Small intestine (tissue), 7 donors: ENCODE data around the gene FILIP1. TPM values are rescaled to one million over a fixed set of nuclear protein-coding genes. Genes with fewer than 3 reads are reported as not detected.

Experiments used
- DNase-seq, 2 donors: peaks; one replicate each; pipeline versions ENCODE4 v3.0.0 to v3.0.0-alpha.2; 2013
- FAIRE-seq: peaks from 2 replicates; lab custom pipeline; 2012; peaks lifted over from hg19 to GRCh38; lab: Jason Lieb, UNC
- H3K27ac ChIP-seq, 3 donors: one replicate each; pipeline ENCODE4 v1.5.1; 2013; ENCODE audit warnings: low read length in 2 of 3, mild to moderate bottlenecking in 2 of 3, control low read depth in 1 of 3, inconsistent platforms in 1 of 3, low read depth in 1 of 3, moderate library complexity in 1 of 3
- H3K27me3 ChIP-seq, 3 donors: one replicate each; pipeline ENCODE4 v1.6.1; 2013; ENCODE audit warnings: low read length in 3 of 3, inconsistent platforms in 1 of 3; ENCODE audit not compliant: control insufficient read depth in 3 of 3, insufficient read depth in 3 of 3
- H3K36me3 ChIP-seq, 3 donors: one replicate each; pipeline ENCODE4 v1.6.1; 2013; ENCODE audit warnings: low read length in 3 of 3, inconsistent platforms in 1 of 3, low read depth in 1 of 3, mild to moderate bottlenecking in 1 of 3, moderate library complexity in 1 of 3; ENCODE audit not compliant: control insufficient read depth in 3 of 3, insufficient read depth in 2 of 3
- H3K4me1 ChIP-seq, 3 donors: one replicate each; pipeline ENCODE4 v1.6.1; 2013; ENCODE audit warnings: low read length in 2 of 3, inconsistent platforms in 1 of 3, low read depth in 1 of 3, mild to moderate bottlenecking in 1 of 3, moderate library complexity in 1 of 3; ENCODE audit not compliant: control insufficient read depth in 3 of 3, insufficient read depth in 2 of 3
- H3K4me3 ChIP-seq, 3 donors: one replicate each; pipeline ENCODE4 v1.5.1; 2013; ENCODE audit warnings: low read length in 3 of 3, control low read depth in 1 of 3, inconsistent platforms in 1 of 3, low read depth in 1 of 3, mild to moderate bottlenecking in 1 of 3, moderate library complexity in 1 of 3
- H3K9me3 ChIP-seq, 2 donors: one replicate each; pipeline ENCODE4 v1.6.1; 2013; ENCODE audit warnings: low read depth in 1 of 2, low read length in 1 of 2; ENCODE audit not compliant: control insufficient read depth in 2 of 2, insufficient read depth in 1 of 2
- WGBS, 3 donors: extraction: QIAGEN DNeasy Blood & Tissue Kit; methylation state at CpG; one replicate each; pipeline ENCODE4 v1.1.7; 2013; 5-methylcytosine and 5-hydroxymethylcytosine counted together
- polyA plus RNA-seq, 4 donors: library from polyadenylated mRNA; stranded (reverse) in 3 of 4; unstranded in 1 of 4; fragments of 200-250 nt in 3 of 4; fragments of 120-200 nt in 1 of 4; gene quantifications; one replicate each; pipeline versions ENCODE4 v1.2.1 to v1.2.3, GENCODE V29; 2013
- donor health status: healthy with polysubstance abuse.
- donor health status: control.
- donor health status: control.
- donor health status: Bipolar disorder and iron deficiency.
- donor health status: healthy.

FILIP1 gene
- polyA plus RNA-seq, 4 donors: 0.54 to 1.8 (median 1.4) TPM; not detected in 1

DNA sequence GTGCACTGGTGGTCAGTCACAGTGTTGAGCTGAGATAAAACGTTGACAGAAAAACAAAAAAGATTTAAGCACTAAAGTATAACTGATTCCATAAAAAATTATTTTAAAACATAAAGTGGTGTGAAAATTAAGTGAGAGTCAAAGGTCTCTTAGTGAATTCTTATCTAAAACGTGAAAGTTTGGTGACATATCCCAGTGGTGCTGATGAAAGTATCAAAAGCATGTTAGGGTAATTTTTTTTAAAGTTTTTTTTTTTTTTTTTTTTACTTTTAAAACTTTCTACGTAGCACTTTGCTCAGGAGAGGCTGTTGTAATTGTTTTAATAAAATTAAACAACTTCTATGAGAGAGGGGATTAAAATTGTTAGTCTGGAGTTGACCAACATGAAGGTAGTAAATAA is 143.4 kb downstream of the FILIP1 start:
- 19 to 35% (median 32%) methylated on average over 3 of the region's 3 CpGs for WGBS, 3 donors
- no peaks in the 10 kb centered on the region for H3K9me3 ChIP-seq
- no peak for FAIRE-seq
- H3K4me3 ChIP-seq: no peak overlapping the region
- H3K36me3 ChIP-seq: no peaks in the 10 kb centered on the region
- peaks cover 0 to 8% (median 0%) of the 10 kb centered on the region in 3 donors for H3K27me3 ChIP-seq
- DNase-seq: no peak
- H3K4me1 ChIP-seq: peaks cover 0 to 5% (median 0%) of the 10 kb centered on the region in 3 donors
- no peak overlapping the region for H3K27ac ChIP-seq

DNA sequence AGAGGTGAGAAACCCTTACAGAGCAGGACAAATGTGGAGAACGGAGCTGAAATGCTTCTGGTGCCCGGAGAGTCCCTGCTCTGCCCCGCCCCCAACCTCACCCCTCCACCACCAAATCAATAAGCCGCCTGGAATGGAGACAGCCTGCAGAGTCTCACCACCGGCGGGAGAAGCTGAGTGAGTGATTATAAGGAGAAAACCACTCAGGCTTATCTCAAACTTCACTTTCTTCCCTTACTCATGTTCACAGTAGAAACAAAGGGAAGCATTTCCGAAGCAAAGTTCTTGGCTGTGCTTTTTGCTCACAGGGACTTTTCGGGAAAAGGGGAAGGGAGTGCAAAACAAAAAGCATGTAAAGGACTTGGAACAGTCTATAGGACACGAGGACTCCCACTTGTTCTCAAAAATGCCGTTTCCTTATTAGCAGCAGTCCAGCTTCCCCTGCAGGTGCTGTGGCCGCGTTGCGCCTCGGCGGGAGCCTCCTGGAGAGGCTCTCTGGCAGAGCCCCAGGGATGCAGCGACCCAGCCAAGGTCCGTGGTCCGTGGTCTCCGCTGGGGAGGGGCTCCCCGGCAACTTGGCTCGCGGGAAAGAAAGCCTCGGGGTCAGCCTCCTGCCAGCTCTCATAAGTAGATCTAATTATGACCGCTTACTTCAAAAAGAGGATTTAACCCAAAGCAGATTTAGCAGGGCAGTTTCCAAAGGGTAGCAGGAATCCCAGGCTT is 144.2 kb downstream of the FILIP1 start:
- Histone ChIP-seq H3K4me1 (peaks cover 0 to 5% (median 0%) of the 10 kb centered on the region in 3 donors), H3K27ac (no peak overlapping the region), H3K27me3 (peaks cover 0 to 8% (median 0%) of the 10 kb centered on the region in 3 donors), H3K9me3 (no peaks in the 10 kb centered on the region), H3K36me3 (no peaks in the 10 kb centered on the region), H3K4me3 (peak overlapping the region in 1 of 3 donors; percentile 5)
- WGBS, 3 donors: 2 to 5% (median 3%) methylated on average over 24 of the region's 24 CpGs
- DNase-seq (peak in 1 of 2 donors; percentile 20), FAIRE-seq (no peak)

DNA sequence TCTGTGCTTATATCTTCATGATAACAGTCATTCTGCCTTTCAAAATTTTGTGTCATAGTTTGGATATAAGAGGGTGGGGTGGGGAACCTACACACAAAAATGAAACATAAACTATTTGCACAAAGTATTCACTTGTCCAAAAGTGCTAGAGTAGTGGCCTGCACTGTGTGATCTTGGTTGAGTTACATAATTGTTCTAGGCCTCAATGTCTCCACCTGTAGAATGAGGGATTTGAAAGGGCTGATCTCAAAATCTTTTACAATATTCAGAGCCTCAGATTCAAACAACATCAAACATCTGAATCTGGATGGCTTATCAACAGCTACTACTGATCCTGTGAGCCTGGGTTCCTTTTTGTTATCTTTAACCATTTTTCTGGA is 144.7 kb downstream of the FILIP1 start:
- H3K4me3 ChIP-seq: no peak overlapping the region
- H3K27ac ChIP-seq: no peak overlapping the region
- DNase-seq (no peak), FAIRE-seq (no peak)
- no peaks in the 10 kb centered on the region for H3K36me3 ChIP-seq
- peaks cover 0 to 5% (median 0%) of the 10 kb centered on the region in 3 donors for H3K4me1 ChIP-seq
- H3K9me3 ChIP-seq: no peaks in the 10 kb centered on the region
- peaks cover 0 to 8% (median 0%) of the 10 kb centered on the region in 3 donors for H3K27me3 ChIP-seq

DNA sequence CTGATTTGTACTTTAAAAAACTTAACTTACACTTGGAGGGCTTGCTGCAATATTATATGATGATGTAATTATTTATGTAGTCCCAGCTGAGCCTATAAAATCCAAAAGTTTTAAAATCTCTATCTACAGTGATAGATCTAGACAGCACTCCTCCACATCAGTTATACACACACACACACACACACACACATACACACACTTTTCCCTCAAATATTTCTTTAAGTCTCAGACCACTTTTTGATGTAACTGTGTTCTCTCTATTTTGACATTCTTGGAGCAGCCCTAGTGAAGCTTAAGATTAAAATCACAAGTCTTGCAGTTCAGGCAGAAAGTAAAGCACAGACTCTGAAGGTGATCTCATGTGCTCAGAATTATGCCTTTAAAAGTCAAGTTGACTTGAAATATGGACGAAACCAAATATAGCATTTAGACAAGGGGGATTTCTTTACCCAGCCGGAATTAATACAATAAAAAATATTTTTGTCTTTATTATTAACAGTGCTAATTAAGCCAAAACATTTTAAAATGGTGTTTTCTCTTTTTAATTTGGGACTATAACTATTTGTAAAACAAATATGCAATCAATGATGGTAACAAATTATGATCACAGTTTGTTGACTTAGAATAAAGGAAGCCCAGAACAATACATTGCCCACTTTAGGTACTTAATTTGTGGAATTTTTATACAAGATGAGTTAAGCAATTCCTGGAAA is 145.5 kb downstream of the FILIP1 start:
- 82 to 96% (median 87%) methylated on average over 2 of the region's 2 CpGs for WGBS, 3 donors
- peaks cover 0 to 8% (median 0%) of the 10 kb centered on the region in 3 donors for H3K27me3 ChIP-seq
- no peak overlapping the region for H3K27ac ChIP-seq
- FAIRE-seq: no peak
- DNase-seq: no peak
- H3K4me3 ChIP-seq: no peak overlapping the region
- no peaks in the 10 kb centered on the region for H3K36me3 ChIP-seq
- H3K9me3 ChIP-seq: no peaks in the 10 kb centered on the region
- H3K4me1 ChIP-seq: peaks cover 0 to 5% (median 0%) of the 10 kb centered on the region in 3 donors

DNA sequence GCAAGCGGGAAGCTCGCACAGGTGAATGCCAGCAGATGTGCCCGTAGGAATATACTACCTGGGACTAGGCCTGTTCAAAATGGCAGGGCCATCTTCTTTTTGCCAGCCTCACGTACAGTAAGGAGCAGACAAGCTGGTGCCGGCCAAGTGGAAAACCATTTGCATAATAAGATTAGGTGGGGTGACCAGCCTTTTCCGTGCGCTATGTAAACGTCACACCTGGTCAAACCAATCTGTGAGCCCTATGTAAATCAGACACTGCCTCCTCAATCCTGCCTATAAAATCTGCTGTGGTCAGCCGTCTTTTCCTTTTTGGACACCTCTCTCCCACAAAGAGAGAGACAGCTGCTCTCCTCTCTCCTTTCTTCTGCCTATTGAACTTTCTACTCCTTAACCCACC is 148.2 kb downstream of the FILIP1 start:
- H3K4me1 ChIP-seq: peaks cover 0 to 5% (median 0%) of the 10 kb centered on the region in 3 donors
- H3K27ac ChIP-seq: no peak overlapping the region
- no peaks in the 10 kb centered on the region for H3K36me3 ChIP-seq
- DNase-seq (no peak), FAIRE-seq (no peak)
- H3K4me3 ChIP-seq: no peak overlapping the region
- peaks cover 0 to 8% (median 0%) of the 10 kb centered on the region in 3 donors for H3K27me3 ChIP-seq
- H3K9me3 ChIP-seq: no peaks in the 10 kb centered on the region
- 90 to 94% (median 91%) methylated on average over 9 of the region's 9 CpGs for WGBS, 3 donors

DNA sequence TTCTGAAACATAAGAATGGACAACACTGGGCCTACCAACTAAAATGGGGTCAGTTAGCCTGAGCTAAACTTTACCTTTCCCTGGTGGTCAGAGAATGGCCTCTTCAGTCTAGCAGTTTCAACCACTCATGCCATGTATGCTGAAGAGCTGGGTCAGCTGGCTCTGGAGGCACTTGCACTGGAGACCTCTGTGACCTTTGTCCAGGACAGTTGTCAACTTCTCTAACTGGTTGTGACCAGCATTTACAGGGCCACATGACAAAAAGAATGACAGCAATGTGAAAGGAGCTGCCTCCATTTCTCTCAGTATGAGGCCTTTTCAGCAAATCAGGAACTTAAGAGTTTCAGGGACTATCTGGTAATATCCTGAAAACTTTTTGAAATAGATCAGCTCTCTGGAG is 149.1 kb downstream of the FILIP1 start:
- peaks cover 0 to 3% (median 0%) of the 10 kb centered on the region in 3 donors for H3K27me3 ChIP-seq
- H3K4me1 ChIP-seq: peaks cover 0 to under 1% (median 0%) of the 10 kb centered on the region in 3 donors
- no peak overlapping the region for H3K27ac ChIP-seq
- H3K4me3 ChIP-seq: no peak overlapping the region
- DNase-seq: no peak
- H3K9me3 ChIP-seq: no peaks in the 10 kb centered on the region
- FAIRE-seq: no peak
- no peaks in the 10 kb centered on the region for H3K36me3 ChIP-seq

DNA sequence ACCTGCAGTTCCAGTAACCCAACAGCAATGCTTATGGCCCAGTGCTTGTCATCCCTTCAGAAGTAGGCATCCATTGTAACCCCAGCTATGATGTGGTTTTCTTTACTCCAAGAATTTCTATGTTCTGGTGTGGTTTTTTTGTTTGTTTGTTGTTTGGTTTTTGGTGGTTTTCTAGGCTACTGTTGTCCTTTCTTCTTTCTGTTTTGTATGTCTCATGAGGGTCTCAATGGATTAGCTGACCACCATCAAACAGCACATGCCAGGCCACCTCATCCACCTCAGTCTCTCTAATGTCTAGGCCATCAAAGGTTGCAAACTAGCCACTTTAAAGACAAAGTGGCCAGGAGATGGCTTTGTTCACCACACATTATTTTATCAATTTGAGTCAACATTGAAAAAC is 149.6 kb downstream of the FILIP1 start:
- Histone ChIP-seq H3K4me1 (no peaks in the 10 kb centered on the region), H3K36me3 (no peaks in the 10 kb centered on the region), H3K27me3 (no peaks in the 10 kb centered on the region), H3K27ac (no peak overlapping the region), H3K4me3 (no peak overlapping the region), H3K9me3 (no peaks in the 10 kb centered on the region)
- DNase-seq (no peak), FAIRE-seq (no peak)

DNA sequence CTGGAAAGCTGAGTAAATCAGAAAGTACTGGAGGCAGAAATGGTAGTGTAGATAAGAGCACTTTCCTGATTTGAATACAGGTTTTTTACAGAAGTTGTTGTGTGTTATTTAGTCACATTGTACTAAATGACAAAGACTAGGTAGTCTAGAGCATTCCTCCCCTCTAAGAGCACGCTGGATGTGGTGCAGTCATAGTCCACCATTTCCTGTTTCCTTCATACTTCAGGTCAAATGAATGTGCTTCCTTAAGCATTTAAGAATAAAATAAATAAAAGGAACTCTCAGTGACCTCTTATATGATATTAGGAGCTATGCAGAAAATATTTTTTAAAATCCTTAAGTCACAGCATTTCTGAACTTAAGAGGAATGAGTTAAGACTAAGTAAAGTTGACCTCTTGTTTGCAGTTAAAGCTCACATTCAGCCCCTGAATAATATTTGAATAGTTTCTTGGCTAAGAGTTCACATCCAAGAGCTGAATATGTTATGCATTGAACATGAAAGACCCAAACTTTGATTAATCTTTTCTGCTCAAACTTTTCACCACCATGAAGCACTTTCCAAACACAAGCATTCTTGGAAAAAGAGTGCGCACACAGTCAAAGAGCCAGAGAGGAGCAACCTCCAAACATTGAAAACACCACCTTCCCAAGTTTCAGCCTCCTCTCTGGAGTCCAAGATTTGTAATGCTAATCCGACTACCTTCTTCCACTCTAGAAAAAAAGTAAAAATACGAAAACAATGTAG is 155.6 kb downstream of the FILIP1 start:
- no peak overlapping the region for H3K4me3 ChIP-seq
- H3K4me1 ChIP-seq: no peaks in the 10 kb centered on the region
- no peaks in the 10 kb centered on the region for H3K36me3 ChIP-seq
- no peak overlapping the region for H3K27ac ChIP-seq
- DNase-seq: no peak
- no peaks in the 10 kb centered on the region for H3K9me3 ChIP-seq
- WGBS, 3 donors: 58 to 68% (median 64%) methylated on average over 4 of the region's 4 CpGs
- no peak for FAIRE-seq
- no peaks in the 10 kb centered on the region for H3K27me3 ChIP-seq
